OCI-LY3 (cell line): ENCODE data around the gene ATP2B3.

Experiments used
- H2AFZ ChIP-seq: fragments of 200-600, 300-600 bp; shearing (Covaris generic); 2 replicates; pipeline ENCODE4 v1.6.0; 2014; ENCODE audit warnings: antibody characterized with exemption, low read depth, low read length
- H3K27ac ChIP-seq: fragments of 200-600, 300-600 bp; sonication (generic); 2 replicates; pipeline ENCODE4 v1.5.1; 2014; ENCODE audit warnings: mild to moderate bottlenecking, low read length, moderate library complexity, mixed read lengths
- H3K27me3 ChIP-seq: fragments of 200-600, 300-600 bp; sonication (generic); 2 replicates; pipeline ENCODE4 v1.6.1; 2014; ENCODE audit warnings: low read depth, low read length, mixed read lengths
- H3K36me3 ChIP-seq: fragments of 200-600, 300-600 bp; sonication (generic); replicated peaks from 2 replicates; pipeline ENCODE3; 2014; ENCODE audit warnings: low read depth, low read length, mixed read lengths
- H3K4me1 ChIP-seq: fragments of 300-600, 200-600 bp; sonication (generic); 2 replicates; pipeline ENCODE4 v1.6.1; 2014; ENCODE audit warnings: low read length, mixed read lengths
- H3K4me2 ChIP-seq: fragments of 200-600, 300-600 bp; sonication (generic); 2 replicates; pipeline ENCODE4 v1.6.1; 2014; ENCODE audit warnings: low read length, mixed read lengths
- H3K4me3 ChIP-seq: fragments of 300-600, 200-600 bp; sonication (generic); 2 replicates; pipeline ENCODE4 v1.5.1; 2014; ENCODE audit warnings: antibody characterized with exemption, mild to moderate bottlenecking, low read length, moderate library complexity
- H3K79me2 ChIP-seq: fragments of 300-600, 200-600 bp; shearing (Covaris generic); 2 replicates; pipeline ENCODE4 v1.6.1; 2014; ENCODE audit warnings: mild to moderate bottlenecking, low read length, mixed read lengths
- H3K9ac ChIP-seq: fragments of 300-600, 200-600 bp; shearing (Covaris generic); 2 replicates; pipeline ENCODE4 v1.6.0; 2014; ENCODE audit warnings: mild to moderate bottlenecking, low read length, moderate library complexity
- H3K9me3 ChIP-seq: fragments of 200-600, 300-600 bp; shearing (Covaris generic); 2 replicates; pipeline ENCODE4 v1.6.1; 2014; ENCODE audit warnings: low read length, mixed read lengths; ENCODE audit not compliant: insufficient read depth
- H4K20me1 ChIP-seq: fragments of 200-600, 300-600 bp; sonication (generic); 2 replicates; pipeline ENCODE4 v1.6.1; 2016; ENCODE audit warnings: low read length, mixed read lengths; ENCODE audit not compliant: insufficient read depth
- EZH2phosphoT487 ChIP-seq: fragments of 200-600 bp; shearing (Covaris generic); IDR thresholded peaks from 2 replicates; pipeline ENCODE4 v1.6.1; 2018; ENCODE audit warnings: antibody characterized with exemption, mixed run types, low read depth
- TF ChIP-seq, protein P1 (sequence below): fragments of 200-600, 300-600 bp; sonication (generic); IDR thresholded peaks from 2 replicates; pipeline ENCODE4 v1.5.1; 2014; ENCODE audit warnings: antibody characterized with exemption, low read length, low read depth

ATP2B3 gene

GRCh38 chrX:153516073-153516472, 1.4 kb upstream of the ATP2B3 start:
- Histone ChIP-seq H3K9ac (no peak overlapping the region), H3K27me3 (no peaks in the 10 kb centered on the region), H3K4me2 (no peak overlapping the region), H4K20me1 (no peaks in the 10 kb centered on the region), H2AFZ (no peak overlapping the region), H3K4me3 (no peak overlapping the region), H3K79me2 (no peaks in the 10 kb centered on the region), H3K4me1 (no peaks in the 10 kb centered on the region), H3K36me3 (no peaks in the 10 kb centered on the region), H3K9me3 (no peaks in the 10 kb centered on the region), H3K27ac (no peak overlapping the region)
- no peak for TF ChIP-seq EZH2phosphoT487
- TF ChIP-seq, protein P1, sequence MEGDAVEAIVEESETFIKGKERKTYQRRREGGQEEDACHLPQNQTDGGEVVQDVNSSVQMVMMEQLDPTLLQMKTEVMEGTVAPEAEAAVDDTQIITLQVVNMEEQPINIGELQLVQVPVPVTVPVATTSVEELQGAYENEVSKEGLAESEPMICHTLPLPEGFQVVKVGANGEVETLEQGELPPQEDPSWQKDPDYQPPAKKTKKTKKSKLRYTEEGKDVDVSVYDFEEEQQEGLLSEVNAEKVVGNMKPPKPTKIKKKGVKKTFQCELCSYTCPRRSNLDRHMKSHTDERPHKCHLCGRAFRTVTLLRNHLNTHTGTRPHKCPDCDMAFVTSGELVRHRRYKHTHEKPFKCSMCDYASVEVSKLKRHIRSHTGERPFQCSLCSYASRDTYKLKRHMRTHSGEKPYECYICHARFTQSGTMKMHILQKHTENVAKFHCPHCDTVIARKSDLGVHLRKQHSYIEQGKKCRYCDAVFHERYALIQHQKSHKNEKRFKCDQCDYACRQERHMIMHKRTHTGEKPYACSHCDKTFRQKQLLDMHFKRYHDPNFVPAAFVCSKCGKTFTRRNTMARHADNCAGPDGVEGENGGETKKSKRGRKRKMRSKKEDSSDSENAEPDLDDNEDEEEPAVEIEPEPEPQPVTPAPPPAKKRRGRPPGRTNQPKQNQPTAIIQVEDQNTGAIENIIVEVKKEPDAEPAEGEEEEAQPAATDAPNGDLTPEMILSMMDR: no peak

GRCh38 chrX:153517946-153518834, 748 bp downstream of the ATP2B3 start:
- Histone ChIP-seq H3K4me1 (no peaks in the 10 kb centered on the region), H3K36me3 (no peaks in the 10 kb centered on the region), H4K20me1 (no peaks in the 10 kb centered on the region), H3K4me2 (no peak overlapping the region), H3K9me3 (no peaks in the 10 kb centered on the region), H3K9ac (no peak overlapping the region), H3K27ac (no peak overlapping the region), H3K27me3 (no peaks in the 10 kb centered on the region), H3K79me2 (no peaks in the 10 kb centered on the region), H3K4me3 (no peak overlapping the region), H2AFZ (no peak overlapping the region)
- TF ChIP-seq, protein P1: no peak
- TF ChIP-seq EZH2phosphoT487: no peak

DNA sequence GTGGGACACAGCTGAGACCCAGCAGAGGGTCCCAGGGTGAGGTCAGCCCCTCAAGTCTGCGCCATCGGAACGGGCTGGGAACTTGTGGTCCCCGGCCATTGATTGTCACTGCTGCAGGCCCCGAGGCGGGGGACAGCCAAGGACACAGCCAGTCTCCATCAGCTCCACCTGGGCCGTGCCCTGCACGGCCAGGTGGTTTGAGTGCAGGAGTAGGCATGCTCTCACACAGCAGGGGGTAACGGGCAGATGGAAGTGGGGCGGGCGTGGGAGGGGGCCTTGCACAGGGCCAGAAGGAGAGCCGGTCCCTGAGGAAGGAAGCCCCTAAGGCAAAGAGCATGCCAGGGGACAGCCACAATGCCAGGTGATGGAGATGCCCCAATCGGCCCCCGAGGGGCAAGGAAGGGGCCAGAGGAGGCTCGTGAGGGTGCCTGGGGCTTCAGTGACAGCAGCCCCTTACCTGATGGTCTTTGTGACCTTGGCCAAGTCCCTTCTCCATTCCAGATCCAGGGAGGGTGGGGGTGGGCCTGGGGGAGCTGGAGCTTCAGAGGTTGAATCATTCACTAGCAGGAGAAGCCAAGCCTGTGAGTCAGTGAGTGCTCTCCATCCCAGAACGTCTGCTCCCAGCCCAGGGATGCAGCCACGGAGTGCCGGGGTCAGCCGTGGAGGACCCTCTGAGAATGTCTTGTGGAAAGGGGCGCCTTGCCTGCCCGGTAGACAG, 2.3 kb downstream of the ATP2B3 start:
- H3K4me2 ChIP-seq: no peak overlapping the region
- H2AFZ ChIP-seq: no peak overlapping the region
- H3K79me2 ChIP-seq: no peaks in the 10 kb centered on the region
- H3K9me3 ChIP-seq: no peaks in the 10 kb centered on the region
- H3K36me3 ChIP-seq: no peaks in the 10 kb centered on the region
- TF ChIP-seq, protein P1: no peak
- TF ChIP-seq EZH2phosphoT487: no peak
- H3K27me3 ChIP-seq: no peaks in the 10 kb centered on the region
- H3K4me1 ChIP-seq: no peaks in the 10 kb centered on the region
- H3K4me3 ChIP-seq: no peak overlapping the region
- H4K20me1 ChIP-seq: no peaks in the 10 kb centered on the region
- no peak overlapping the region for H3K9ac ChIP-seq
- H3K27ac ChIP-seq: no peak overlapping the region

DNA sequence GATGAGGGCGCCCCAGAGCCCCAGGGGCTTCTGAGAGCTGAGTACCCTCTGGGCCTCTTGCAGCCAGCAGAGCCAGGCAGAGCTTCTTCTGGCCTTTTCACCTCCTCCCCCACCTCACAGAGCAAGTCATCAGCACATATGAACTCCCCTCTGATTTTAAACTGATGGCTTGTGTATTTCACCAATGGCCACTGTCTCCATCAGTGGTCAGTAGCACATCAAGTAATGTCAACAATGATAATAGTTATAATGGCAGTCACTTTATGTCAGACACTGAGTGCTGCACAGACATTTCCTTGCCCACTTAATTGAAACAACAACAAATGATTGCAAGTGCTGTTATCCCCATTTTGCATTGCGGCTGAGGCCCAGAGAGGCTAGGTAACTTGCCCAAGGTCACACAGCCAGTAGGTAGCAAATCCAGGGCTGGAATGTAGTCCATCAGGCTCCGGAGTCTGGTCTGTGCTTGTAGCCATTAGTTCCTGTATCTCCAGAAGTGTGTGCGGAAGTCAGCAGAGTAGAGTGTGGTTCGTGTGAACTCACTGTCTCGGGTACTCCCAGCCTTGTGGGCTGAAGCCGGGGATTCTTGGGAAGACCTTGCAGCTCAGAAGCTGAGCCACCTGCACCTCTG, 3.0 kb downstream of the ATP2B3 start:
- no peak overlapping the region for H3K4me2 ChIP-seq
- H3K9me3 ChIP-seq: no peaks in the 10 kb centered on the region
- no peak overlapping the region for H3K4me3 ChIP-seq
- no peaks in the 10 kb centered on the region for H3K36me3 ChIP-seq
- H3K79me2 ChIP-seq: no peaks in the 10 kb centered on the region
- no peaks in the 10 kb centered on the region for H4K20me1 ChIP-seq
- H3K4me1 ChIP-seq: no peaks in the 10 kb centered on the region
- no peak overlapping the region for H3K9ac ChIP-seq
- H2AFZ ChIP-seq: no peak overlapping the region
- TF ChIP-seq, protein P1: no peak
- TF ChIP-seq EZH2phosphoT487: no peak
- no peak overlapping the region for H3K27ac ChIP-seq
- H3K27me3 ChIP-seq: no peaks in the 10 kb centered on the region
